Heart right ventricle (tissue), 16 donors: ENCODE results near the gene SHC2. TPM values are rescaled to one million over a fixed set of nuclear protein-coding genes. Genes with fewer than 3 reads are reported as not detected.

ENCODE experiments used
- ATAC-seq, 8 donors: fragments of 200-7000 bp; cut with Tn5 transposase; one replicate each; pipeline ENCODE4 v1.9.1; 2020; ENCODE audit warnings: mild to moderate bottlenecking in 8 of 8, moderate library complexity in 8 of 8, moderate number of reproducible peaks in 1 of 8
- DNase-seq, 2 donors: peaks; one replicate each; pipeline ENCODE4 v3.0.0-alpha.2; 2020
- H3K27ac ChIP-seq, 10 donors: fragments of 200-600 bp; sonication (generic) in 2 of 10; one replicate each; pipeline versions ENCODE4 v1.5.0 to v1.8.0; 2020 to 2022; ENCODE audit warnings: mild to moderate bottlenecking in 3 of 10
- H3K27me3 ChIP-seq, 7 donors: fragments of 200-600 bp; one replicate each; pipeline ENCODE4 v1.8.0; 2021 to 2022; ENCODE audit warnings: mild to moderate bottlenecking in 2 of 7
- H3K36me3 ChIP-seq, 9 donors: fragments of 200-600 bp; sonication (generic) in 1 of 9; one replicate each; pipeline versions ENCODE4 v1.5.0 to v1.8.0; 2020 to 2022; ENCODE audit warnings: mild to moderate bottlenecking in 2 of 9
- H3K4me1 ChIP-seq, 9 donors: fragments of 200-600 bp; sonication (generic) in 1 of 9; one replicate each; pipeline versions ENCODE4 v1.5.0 to v1.8.0; 2020 to 2022; ENCODE audit warnings: mild to moderate bottlenecking in 4 of 9
- H3K4me3 ChIP-seq, 10 donors: fragments of 200-600 bp; sonication (generic) in 2 of 10; one replicate each; pipeline versions ENCODE4 v1.5.0 to v1.8.0; 2020 to 2022; ENCODE audit warnings: mild to moderate bottlenecking in 7 of 10, moderate library complexity in 2 of 10
- H3K9me3 ChIP-seq, 11 donors: fragments of 200-600 bp in 10 of 11; sonication (generic) in 2 of 11; one replicate each; pipeline versions ENCODE4 v1.5.0 to v1.8.0; 2013 to 2022; ENCODE audit warnings: mild to moderate bottlenecking in 2 of 11, control low read depth in 1 of 11, moderate library complexity in 1 of 11
- WGBS, 2 donors: extraction: QIAGEN DNeasy Blood & Tissue Kit; methylation state at CpG; one replicate each; pipeline ENCODE4 v1.1.7; 2013; ENCODE audit warnings: inconsistent platforms in 1 of 2; 5-methylcytosine and 5-hydroxymethylcytosine counted together
- intact Hi-C, 10 donors: fragments of 100-400 bp; cut with DNase I; formaldehyde crosslinking; loops; one replicate each; pipeline versions ENCODE4 v1.11.1 to v1.14.2; 2022
- polyA plus RNA-seq, 2 donors: library from polyadenylated mRNA; stranded (reverse); fragments of 200-250 nt; gene quantifications; one replicate each; pipeline ENCODE4 v1.2.3, GENCODE V29; 2013
- total RNA-seq, 10 donors: library from RNA; stranded (reverse); fragmentation: NEBNext Ultra II Directional in 3 of 10; extraction: Animal tissue kit (Norgen Biotek cat#: 25700) in 3 of 10; gene quantifications; one replicate each; pipeline versions ENCODE4 v1.2.1 to v1.2.4, GENCODE V29; 2021 to 2023
- TF ChIP-seq, protein P1 (sequence below), 9 donors: fragments of 200-600 bp; sonication (generic) in 2 of 9; IDR thresholded peaks; one replicate each; pipeline versions ENCODE4 v1.5.0 to v1.8.0; 2021 to 2022; ENCODE audit warnings: antibody characterized with exemption in 9 of 9, mild to moderate bottlenecking in 5 of 9, moderate library complexity in 1 of 9
- donor health status: Arrhythmogenic right ventricular cardiomyopathy.
- donor health status: ischemic (EF 13 %, LVEDD 7.1; RV severe dilation, severe dysfunction).
- donor health status: healthy with polysubstance abuse.
- donor health status: DM: no; HTN: yes; CAD: no.
- donor health status: DM: no; HTN: no; CAD: no.
- donor health status: ischemic (EF 25% LVEDD 6.9; RV normal size, moderate dysfunction).
- donor health status: ischemic (EF 25% LVEDD 5.7; RV mildly dilated, moderate dysfunction).
- donor health status: healthy.
- donor health status: DM: yes; HTN: yes; CAD: no.
- donor health status: Ischemic cardiomyopathy.
- donor health status: ischemic (EF 35%, LVEDD 5.7; RV mildly dilated, moderate dysfunction).
- donor health status: nonischemic (EF 11% LVEDD 7.7; RV severe dilation, severe dysfunction).
- donor health status: DM: yes; HTN: yes; CAD: no.
- donor health status: PGD.
- donor health status: ischemic (EF 29% LVEDD 5.4; RV normal size, mild dysfunction).
- donor health status: nonischemic (EF 23%, LVEDD 6.1; RV moderate dilation, normal function).

Gene SHC2
- total and polyA plus RNA-seq, 12 donors, result 7.7 to 33.5 (median 12.4) TPM

DNA sequence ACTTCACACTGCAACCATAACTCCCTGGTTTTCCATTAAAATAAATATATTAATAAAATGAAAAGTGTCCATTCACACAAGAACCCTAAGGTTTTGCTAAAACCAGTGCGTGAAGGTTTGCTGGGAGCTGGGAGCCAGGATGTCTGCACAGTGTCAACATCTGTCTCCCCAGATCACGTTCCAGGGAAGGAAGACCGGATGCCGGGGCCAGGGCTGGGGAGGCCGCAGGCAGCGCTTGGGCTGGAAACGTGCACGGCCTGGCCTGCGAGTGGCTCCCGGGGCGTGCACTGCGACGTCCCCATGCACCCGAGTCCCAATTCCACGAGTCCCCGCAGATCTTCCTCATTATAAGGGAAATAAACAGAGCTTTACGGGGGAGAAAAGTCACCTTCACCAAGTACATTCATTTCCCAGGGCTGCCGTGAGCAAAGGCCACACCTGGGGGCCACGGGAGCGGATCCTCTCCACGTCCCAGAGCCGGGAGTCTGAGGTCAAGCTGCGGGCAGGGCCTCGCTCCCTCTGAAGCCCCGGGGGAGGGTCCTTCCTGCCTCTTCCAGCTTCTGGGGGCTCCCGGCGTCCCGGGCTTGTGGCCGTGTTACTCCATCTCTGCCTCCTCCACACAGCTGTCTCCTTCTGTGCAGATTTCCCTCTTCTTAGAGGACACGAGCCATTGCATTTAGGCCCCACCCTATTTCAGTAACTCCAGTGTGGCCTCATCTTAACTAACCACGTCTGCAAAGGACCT lies 12.8 kb downstream of the SHC2 start:
- DNase-seq, result peak; percentile 28 to 46
- Histone ChIP-seq H3K4me1 (peaks cover 3 to 22% (median 12%) of the 10 kb centered on the region in 9 donors), H3K27me3 (no peaks in the 10 kb centered on the region), H3K9me3 (peaks cover 0 to 8% (median 0%) of the 10 kb centered on the region in 11 donors), H3K36me3 (peaks cover 0 to 3% (median 0%) of the 10 kb centered on the region in 9 donors), H3K27ac (peak overlapping the region in 7 of 10 donors; percentile 5 to 45 (median 35)), H3K4me3 (no peak overlapping the region)
- 25 to 31% methylated on average over 31 of the region's 31 CpGs for WGBS, 2 donors
- ATAC-seq, result peak; percentile 69 to 90 (median 80)
- TF ChIP-seq, protein P1, sequence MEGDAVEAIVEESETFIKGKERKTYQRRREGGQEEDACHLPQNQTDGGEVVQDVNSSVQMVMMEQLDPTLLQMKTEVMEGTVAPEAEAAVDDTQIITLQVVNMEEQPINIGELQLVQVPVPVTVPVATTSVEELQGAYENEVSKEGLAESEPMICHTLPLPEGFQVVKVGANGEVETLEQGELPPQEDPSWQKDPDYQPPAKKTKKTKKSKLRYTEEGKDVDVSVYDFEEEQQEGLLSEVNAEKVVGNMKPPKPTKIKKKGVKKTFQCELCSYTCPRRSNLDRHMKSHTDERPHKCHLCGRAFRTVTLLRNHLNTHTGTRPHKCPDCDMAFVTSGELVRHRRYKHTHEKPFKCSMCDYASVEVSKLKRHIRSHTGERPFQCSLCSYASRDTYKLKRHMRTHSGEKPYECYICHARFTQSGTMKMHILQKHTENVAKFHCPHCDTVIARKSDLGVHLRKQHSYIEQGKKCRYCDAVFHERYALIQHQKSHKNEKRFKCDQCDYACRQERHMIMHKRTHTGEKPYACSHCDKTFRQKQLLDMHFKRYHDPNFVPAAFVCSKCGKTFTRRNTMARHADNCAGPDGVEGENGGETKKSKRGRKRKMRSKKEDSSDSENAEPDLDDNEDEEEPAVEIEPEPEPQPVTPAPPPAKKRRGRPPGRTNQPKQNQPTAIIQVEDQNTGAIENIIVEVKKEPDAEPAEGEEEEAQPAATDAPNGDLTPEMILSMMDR (IDR thresholded peaks at IDR 0.05), result no peak
- intact Hi-C loops, result no loop called here

DNA sequence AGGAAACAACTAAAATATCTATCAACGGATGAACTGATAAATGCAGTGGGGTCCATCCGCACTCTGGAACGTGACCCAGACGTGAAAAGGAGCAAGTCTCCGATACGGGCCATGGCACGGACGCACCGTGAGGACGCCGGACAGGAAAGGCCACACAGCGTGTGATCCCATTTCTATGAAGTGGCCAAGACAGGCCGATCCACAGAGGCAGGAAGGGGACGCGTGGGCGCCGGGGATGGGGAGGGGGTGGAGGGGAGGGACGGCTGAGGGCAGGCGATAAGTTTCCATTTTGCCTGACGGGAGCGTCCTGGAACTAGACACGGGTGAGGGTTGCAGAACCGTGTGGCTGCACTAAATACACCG lies 13.8 kb downstream of the SHC2 start:
- DNase-seq (no peak), ATAC-seq (peak in 5 of 8 donors; percentile 43 to 65 (median 52))
- H3K27ac ChIP-seq, result no peak overlapping the region
- TF ChIP-seq, protein P1 (IDR thresholded peaks at IDR 0.05), result no peak
- no peaks in the 10 kb centered on the region for H3K27me3 ChIP-seq
- WGBS, 2 donors, result 64 to 68% methylated on average over 24 of the region's 24 CpGs
- H3K4me1 ChIP-seq, result peaks cover 3 to 22% (median 12%) of the 10 kb centered on the region in 9 donors
- H3K9me3 ChIP-seq, result peaks cover 0 to 8% (median 0%) of the 10 kb centered on the region in 11 donors
- peaks cover 0 to 3% (median 0%) of the 10 kb centered on the region in 9 donors for H3K36me3 ChIP-seq
- intact Hi-C loops, result no loop called here
- H3K4me3 ChIP-seq, result no peak overlapping the region

DNA sequence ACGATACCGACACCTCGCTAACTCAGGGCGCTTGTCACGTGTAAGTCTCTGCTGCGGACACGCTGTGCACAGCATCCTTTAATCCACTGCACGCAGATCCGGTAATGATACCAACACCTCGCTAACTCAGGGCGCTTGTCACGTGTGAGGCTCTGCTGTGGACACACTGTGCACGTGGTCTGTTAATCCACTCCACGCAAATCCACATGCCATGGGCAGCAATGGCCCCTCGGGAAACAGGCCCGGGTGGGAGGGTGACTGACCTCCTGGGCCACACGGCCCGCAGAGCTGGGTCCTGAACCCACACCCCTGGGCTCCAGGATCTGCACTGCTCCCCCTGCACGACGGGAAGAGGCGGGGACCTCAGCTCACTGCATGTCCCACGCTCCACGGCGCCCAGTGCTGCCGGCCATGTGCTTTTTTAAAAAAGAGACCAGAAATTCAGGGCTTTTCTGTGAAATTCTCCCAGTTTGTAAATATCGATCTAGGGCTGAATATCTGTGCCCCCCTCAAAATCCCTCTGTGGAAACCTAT lies 16.1 kb downstream of the SHC2 start:
- Histone ChIP-seq H3K27ac (no peak overlapping the region), H3K36me3 (peaks cover 0 to 11% (median 0%) of the 10 kb centered on the region in 9 donors), H3K4me3 (no peak overlapping the region), H3K9me3 (no peaks in the 10 kb centered on the region), H3K27me3 (no peaks in the 10 kb centered on the region), H3K4me1 (peaks cover 4 to 23% (median 12%) of the 10 kb centered on the region in 9 donors)
- WGBS, 2 donors, result 96 to 97% methylated on average over 26 of the region's 26 CpGs
- ATAC-seq (no peak), DNase-seq (no peak)
- TF ChIP-seq, protein P1 (IDR thresholded peaks at IDR 0.05), result no peak
- intact Hi-C loops, result no loop called here

DNA sequence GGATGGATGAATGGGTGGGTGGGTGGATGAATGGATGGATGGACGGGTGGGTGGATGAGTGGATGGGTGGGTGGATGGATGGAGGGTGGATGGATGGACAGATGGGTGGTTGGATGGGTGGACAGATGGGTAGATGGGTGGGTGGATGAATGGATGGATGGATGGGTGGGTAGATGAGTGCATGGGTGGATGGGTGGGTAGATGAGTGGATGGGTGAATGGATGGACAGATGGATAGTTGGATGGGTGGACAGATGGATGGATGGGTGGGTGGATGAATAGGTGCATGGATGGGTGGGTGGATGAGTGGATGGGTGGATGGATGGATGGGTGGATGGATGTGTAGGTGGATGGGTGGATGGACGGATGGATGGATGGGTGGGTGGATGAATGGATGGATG lies 17.8 kb downstream of the SHC2 start:
- peaks cover 4 to 17% (median 8%) of the 10 kb centered on the region in 9 donors for H3K4me1 ChIP-seq
- DNase-seq (no peak), ATAC-seq (no peak)
- H3K36me3 ChIP-seq, result peaks cover 0 to 16% (median 0%) of the 10 kb centered on the region in 9 donors
- intact Hi-C loops, result no loop called here
- H3K4me3 ChIP-seq, result no peak overlapping the region
- no peaks in the 10 kb centered on the region for H3K9me3 ChIP-seq
- 84 to 97% methylated on average over 2 of the region's 2 CpGs for WGBS, 2 donors
- TF ChIP-seq, protein P1 (IDR thresholded peaks at IDR 0.05), result no peak
- no peaks in the 10 kb centered on the region for H3K27me3 ChIP-seq
- no peak overlapping the region for H3K27ac ChIP-seq
